HCT116 (cell line): ENCODE data around the gene PTTG2. TPM values are rescaled to one million over a fixed set of nuclear protein-coding genes. Genes with fewer than 3 reads are reported as not detected.

Source experiments
- ATAC-seq: fragments of 200-7000 bp; cut with Tn5 transposase; 2 replicates; pipeline ENCODE4 v1.9.1; 2020; ENCODE audit warnings: mild to moderate bottlenecking, moderate library complexity
- BruUV-seq: library from RNA; stranded (reverse); fragments of 400-500 nt; replicated peaks from 2 replicates; lab custom pipeline; 2021; lab: Mats Ljungman, UMichigan
- CTCF ChIA-PET: fragments of 300-600 bp; sonication (Branson Sonifier 250); formaldehyde crosslinking; loops from one replicate; lab custom pipeline; 2021; ENCODE audit warnings: antibody characterized with exemption; lab: Charles Lee
- POLR2A ChIA-PET: fragments of 300-600, 350-600 bp; sonication (Branson Sonifier 250); formaldehyde crosslinking; loops from one replicate; lab custom pipeline; 2021; ENCODE audit warnings: antibody characterized with exemption; lab: Charles Lee
- RAD21 ChIA-PET, 2 experiments: fragments of 300-600 bp; sonication (Branson Sonifier 250); formaldehyde crosslinking; loops; one replicate each; lab custom pipeline; 2023; ENCODE audit warnings: low total read pairs in 2 of 2; ENCODE audit not compliant: uncharacterized antibody in 2 of 2, unreplicated experiment in 2 of 2, low non-redundant PET in 1 of 2; lab: Charles Lee
- DNase-seq: peaks from one replicate; pipeline ENCODE4 v3.0.0-alpha.2; 2010; ENCODE audit warnings: low read depth, low spot score
- H2AFZ ChIP-seq: fragments of 200-600 bp; shearing (Covaris generic), sonication (generic); 2 replicates; pipeline ENCODE4 v1.6.1; 2017; ENCODE audit warnings: low read depth, mixed run types, mixed read lengths, antibody characterized with exemption, low read length; ENCODE audit not compliant: poor library complexity, severe bottlenecking
- H3K27ac ChIP-seq: 2 replicates; pipeline ENCODE4 v1.5.1; 2012; ENCODE audit warnings: low read depth, low read length
- H3K27me3 ChIP-seq: fragments of 200-600 bp; sonication (generic); 2 replicates; pipeline ENCODE4 v1.6.1; 2016; ENCODE audit warnings: mixed run types, low read length, mixed read lengths; ENCODE audit not compliant: insufficient read depth
- H3K36me3 ChIP-seq, 2 experiments: fragments of 200-500 bp in 1 of 2; fragments of 200-600 bp in 1 of 2; sonication (Bioruptor generic) in 1 of 2; sonication (generic) in 1 of 2; 2 replicates each; pipeline versions ENCODE4 v1.5.1 to v1.6.1; 2014 to 2016; ENCODE audit warnings: low read length in 2 of 2, inconsistent platforms in 1 of 2, mixed read lengths in 1 of 2, mixed run types in 1 of 2; ENCODE audit not compliant: insufficient read depth in 2 of 2, control insufficient read depth in 1 of 2
- H3K4me1 ChIP-seq, 2 experiments: fragments of 200-600 bp in 1 of 2; sonication (generic) in 1 of 2; 2 replicates each; pipeline versions ENCODE4 v1.5.1 to v1.6.1; 2012 to 2017; ENCODE audit warnings: low read length in 2 of 2, inconsistent platforms in 1 of 2, mild to moderate bottlenecking in 1 of 2, mixed read lengths in 1 of 2, mixed run types in 1 of 2, moderate library complexity in 1 of 2; ENCODE audit not compliant: insufficient read depth in 2 of 2, control insufficient read depth in 1 of 2
- H3K4me2 ChIP-seq: fragments of 200-600 bp; sonication (generic); 2 replicates; pipeline ENCODE4 v1.6.1; 2017; ENCODE audit warnings: mixed run types, low read length, mixed read lengths
- H3K4me3 ChIP-seq, 2 experiments: fragments of 200-600 bp in 1 of 2; sonication (generic) in 1 of 2; replicated peaks in 1 of 2; 2 replicates each; pipeline ENCODE4 v1.5.1; 2011 to 2016; ENCODE audit warnings: low read length in 2 of 2, control low read depth in 1 of 2, low read depth in 1 of 2, mild to moderate bottlenecking in 1 of 2, mixed read lengths in 1 of 2, mixed run types in 1 of 2
- H3K79me2 ChIP-seq: fragments of 200-600 bp; sonication (generic); 2 replicates; pipeline ENCODE4 v1.6.1; 2017; ENCODE audit warnings: mild to moderate bottlenecking, mixed run types, low read length, moderate library complexity, mixed read lengths; ENCODE audit not compliant: insufficient read depth
- H3K9ac ChIP-seq: fragments of 200-600 bp; sonication (generic); 2 replicates; pipeline ENCODE4 v1.6.1; 2016; ENCODE audit warnings: low read length, mixed read lengths
- H3K9me2 ChIP-seq: fragments of 200-600 bp; sonication (generic), shearing (Covaris generic); 2 replicates; pipeline ENCODE4 v1.6.1; 2017; ENCODE audit warnings: mixed run types, mild to moderate bottlenecking, moderate library complexity; ENCODE audit not compliant: insufficient read depth
- H3K9me3 ChIP-seq, 2 experiments: fragments of 200-500 bp in 1 of 2; fragments of 200-600 bp in 1 of 2; sonication (Bioruptor generic) in 1 of 2; sonication (generic) in 1 of 2; 2 replicates each; pipeline ENCODE4 v1.6.1; 2014 to 2017; ENCODE audit warnings: low read length in 2 of 2, mixed read lengths in 2 of 2, inconsistent platforms in 1 of 2, low read depth in 1 of 2, mild to moderate bottlenecking in 1 of 2, mixed run types in 1 of 2, moderate library complexity in 1 of 2; ENCODE audit not compliant: control insufficient read depth in 1 of 2, insufficient read depth in 1 of 2
- H4K20me1 ChIP-seq: fragments of 200-600 bp; sonication (generic), shearing (Covaris generic); 2 replicates; pipeline ENCODE4 v1.6.1; 2017; ENCODE audit warnings: mixed run types, mild to moderate bottlenecking, moderate library complexity; ENCODE audit not compliant: insufficient read depth
- ATF3 ChIP-seq: IDR thresholded peaks from 2 replicates; pipeline ENCODE4 v1.6.1; 2012
- CBX3 ChIP-seq: IDR thresholded peaks from 2 replicates; pipeline ENCODE4 v1.6.1; 2012; ENCODE audit warnings: low read depth
- CEBPB ChIP-seq: IDR thresholded peaks from 2 replicates; pipeline ENCODE4 v1.6.1; 2012; ENCODE audit warnings: low read depth
- CTCF ChIP-seq, 3 experiments: fragments of 200-600 bp in 1 of 3; sonication (generic) in 1 of 3; IDR thresholded peaks in 2 of 3; conservative IDR thresholded peaks in 1 of 3; 2 replicates each; pipeline ENCODE4 v1.5.1; 2012 to 2017; ENCODE audit warnings: low read depth in 2 of 3, low read length in 2 of 3, antibody characterized with exemption in 1 of 3, borderline replicate concordance in 1 of 3, control low read depth in 1 of 3, mild to moderate bottlenecking in 1 of 3, mixed read lengths in 1 of 3, mixed run types in 1 of 3, moderate library complexity in 1 of 3; ENCODE audit not compliant: insufficient read depth in 1 of 3
- EGR1 ChIP-seq: IDR thresholded peaks from 2 replicates; pipeline ENCODE4 v1.6.1; 2012; ENCODE audit warnings: low read depth
- EZH2 ChIP-seq: fragments of 200-600 bp; sonication (generic); IDR thresholded peaks from 2 replicates; pipeline ENCODE4 v1.6.1; 2017; ENCODE audit warnings: antibody characterized with exemption, mixed run types
- EZH2phosphoT487 ChIP-seq: fragments of 200-600 bp; IDR thresholded peaks from 2 replicates; pipeline ENCODE4 v1.6.1; 2018; ENCODE audit warnings: antibody characterized with exemption, borderline replicate concordance
- FOSL1 ChIP-seq: IDR thresholded peaks from 2 replicates; pipeline ENCODE4 v1.6.1; 2012; ENCODE audit warnings: low read depth
- JUND ChIP-seq: IDR thresholded peaks from 2 replicates; pipeline ENCODE4 v1.6.1; 2012
- POLR2A ChIP-seq: IDR thresholded peaks from 2 replicates; pipeline ENCODE4 v1.7.0; 2011; ENCODE audit warnings: borderline replicate concordance; ENCODE audit not compliant: insufficient read depth, insufficient read length; ENCODE audit errors: extremely low read depth
- POLR2AphosphoS5 ChIP-seq: IDR thresholded peaks from 2 replicates; pipeline ENCODE4 v1.6.1; 2011; ENCODE audit warnings: mild to moderate bottlenecking, low read depth, low read length, moderate library complexity
- REST ChIP-seq: IDR thresholded peaks from 2 replicates; pipeline ENCODE4 v1.6.1; 2012; ENCODE audit warnings: low read depth
- YY1 ChIP-seq: IDR thresholded peaks from 2 replicates; pipeline ENCODE4 v1.6.1; 2011; ENCODE audit warnings: low read length, low read depth, moderate library complexity, mild to moderate bottlenecking; ENCODE audit not compliant: insufficient replicate concordance; ENCODE audit errors: extremely low read depth
- intact Hi-C: fragments of 100-400 bp; cut with micrococcal nuclease; formaldehyde crosslinking; loops from 2 replicates; pipeline ENCODE4 v1.10.0; 2022
- total RNA-seq: library from RNA; stranded (reverse); gene quantifications from one replicate; pipeline ENCODE4 v1.2.1, GENCODE V29; 2021; ENCODE audit not compliant: unreplicated experiment

PTTG2 gene
- total RNA-seq, 1 experiment from 2014 or later = not detected

GRCh38 chr4:37938208-37938607 is 22.0 kb upstream of the PTTG2 start (continued):
- TF ChIP-seq ATF3 = no peak
- no peak for TF ChIP-seq CEBPB
- no peak for TF ChIP-seq CBX3
- no peak for TF ChIP-seq YY1
- no peak for TF ChIP-seq JUND
- no peak for TF ChIP-seq POLR2A
- no peak for TF ChIP-seq EGR1

- Histone ChIP-seq H2AFZ (no peak overlapping the region), H3K27ac (no peak overlapping the region), H3K9me2 (no peaks in the 10 kb centered on the region), H3K4me3 (no peak overlapping the region), H3K79me2 (no peaks in the 10 kb centered on the region), H3K9ac (no peak overlapping the region), H4K20me1 (no peaks in the 10 kb centered on the region), H3K27me3 (no peaks in the 10 kb centered on the region), H3K4me1 (no peaks in the 10 kb centered on the region), H3K9me3 (no peaks in the 10 kb centered on the region), H3K36me3 (no peaks in the 10 kb centered on the region), H3K4me2 (no peak overlapping the region)
- no peak for DNase-seq
- ATAC-seq = no peak
- TF ChIP-seq EZH2phosphoT487 = no peak
- no TSS peak for BruUV-seq
- intact Hi-C loops = no loop called here
- CTCF ChIA-PET = no interaction called here
- POLR2A ChIA-PET = no interaction called here
- RAD21 ChIA-PET = interaction anchor here in 1 of 2 experiments (0.6 kb wide), 1 partner anchor 26 kb away, joined by 3 read pairs; no protein-coding TSS in a partner anchor
These were observed 13.6 kb upstream of the PTTG2 start for GRCh38 chr4:37946503-37947179.

- Histone ChIP-seq H3K4me1 (no peaks in the 10 kb centered on the region), H3K9ac (no peak overlapping the region), H3K27me3 (no peaks in the 10 kb centered on the region), H4K20me1 (no peaks in the 10 kb centered on the region), H3K36me3 (no peaks in the 10 kb centered on the region), H3K9me3 (no peaks in the 10 kb centered on the region), H3K79me2 (no peaks in the 10 kb centered on the region), H2AFZ (no peak overlapping the region), H3K9me2 (no peaks in the 10 kb centered on the region), H3K4me3 (no peak overlapping the region), H3K27ac (no peak overlapping the region), H3K4me2 (no peak overlapping the region)
- intact Hi-C loops = no loop called here
- BruUV-seq = no TSS peak
- no peak for DNase-seq
- ChIA-PET RAD21 (no interaction called here), CTCF (no interaction called here), POLR2A (interaction anchor here (0.6 kb wide), 1 partner anchor 364 kb away, joined by 7 read pairs; no protein-coding TSS in a partner anchor)
- ATAC-seq = no peak
- no peak for TF ChIP-seq CBX3
- TF ChIP-seq POLR2AphosphoS5 = no peak
- TF ChIP-seq EZH2 = no peak
- TF ChIP-seq FOSL1 = no peak
- no peak for TF ChIP-seq REST
- TF ChIP-seq JUND = no peak
- no peak for TF ChIP-seq CTCF (IDR thresholded peaks at IDR 0.05 in 2 of 3, conservative IDR thresholded peaks at IDR 0.05 in 1 of 3; ENCODE audit: borderline replicate concordance in 1 of 3, insufficient read depth in 1 of 3, low read depth in 2 of 3, low read length in 2 of 3)
These were observed 11.7 kb upstream of the PTTG2 start for GRCh38 chr4:37948542-37948941.
